ENCODE data around the gene GNAZ. TPM values are rescaled to one million over a fixed set of nuclear protein-coding genes. Genes with fewer than 3 reads are reported as not detected.

GNAZ gene
- total RNA-seq, 1 donor from 2014 or later = 13.7 TPM

DNA sequence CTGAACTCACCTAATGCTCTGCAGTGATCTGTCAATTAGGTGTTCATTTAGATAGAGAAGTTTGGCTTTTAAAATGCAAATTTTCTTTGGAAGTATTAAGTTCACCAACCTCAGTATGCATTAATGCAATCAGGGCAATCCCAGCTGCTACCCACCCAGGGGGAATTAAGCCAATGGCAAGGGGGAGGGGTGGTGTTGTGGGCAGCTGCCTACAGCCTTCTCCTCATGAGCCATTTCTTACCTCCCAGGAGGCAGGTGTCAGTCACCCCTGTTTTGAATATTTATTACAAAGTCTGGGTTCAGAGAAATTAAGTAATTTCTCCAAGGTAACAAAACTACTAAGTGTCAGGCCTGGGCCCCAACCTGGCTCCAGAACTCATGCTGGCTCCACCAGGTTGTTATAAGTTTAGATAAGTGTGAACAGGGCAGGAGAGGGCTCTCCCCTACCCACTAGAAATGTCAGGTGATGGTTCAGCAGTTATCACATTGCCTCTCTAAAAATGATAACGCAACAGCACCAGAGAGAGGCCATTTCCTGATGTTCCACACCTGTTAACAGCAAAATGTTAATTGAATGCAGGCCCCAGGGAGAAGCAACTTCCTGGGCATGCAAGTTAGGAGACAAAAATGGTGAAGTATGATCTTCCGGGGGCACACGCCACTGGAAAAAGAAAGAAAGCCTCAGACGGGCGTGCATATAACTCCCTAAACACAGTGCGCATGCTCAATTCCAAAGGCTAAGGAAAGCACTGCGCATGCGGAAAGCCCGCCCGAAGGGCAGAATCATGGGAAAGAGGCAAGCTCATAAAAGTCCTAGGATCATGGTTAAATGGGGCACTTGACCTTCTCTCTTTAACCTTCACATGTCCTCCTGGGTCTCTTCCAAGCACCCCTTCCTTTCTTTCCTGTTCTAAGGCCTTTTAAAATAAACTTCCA, 35.4 kb upstream of the GNAZ start:
- no peak overlapping the region for H3K27ac ChIP-seq
- no peaks in the 10 kb centered on the region for H3K4me1 ChIP-seq
- no peaks in the 10 kb centered on the region for H3K27me3 ChIP-seq
- H3K9me3 ChIP-seq = no peaks in the 10 kb centered on the region
- DNase-seq (ENCODE audit: low spot score in 2 of 2) = no peak
- no peak overlapping the region for H3K4me3 ChIP-seq
- intact Hi-C loops (cut with DNase I) = no loop called here
- no peaks in the 10 kb centered on the region for H3K36me3 ChIP-seq
- TF ChIP-seq, protein P1, sequence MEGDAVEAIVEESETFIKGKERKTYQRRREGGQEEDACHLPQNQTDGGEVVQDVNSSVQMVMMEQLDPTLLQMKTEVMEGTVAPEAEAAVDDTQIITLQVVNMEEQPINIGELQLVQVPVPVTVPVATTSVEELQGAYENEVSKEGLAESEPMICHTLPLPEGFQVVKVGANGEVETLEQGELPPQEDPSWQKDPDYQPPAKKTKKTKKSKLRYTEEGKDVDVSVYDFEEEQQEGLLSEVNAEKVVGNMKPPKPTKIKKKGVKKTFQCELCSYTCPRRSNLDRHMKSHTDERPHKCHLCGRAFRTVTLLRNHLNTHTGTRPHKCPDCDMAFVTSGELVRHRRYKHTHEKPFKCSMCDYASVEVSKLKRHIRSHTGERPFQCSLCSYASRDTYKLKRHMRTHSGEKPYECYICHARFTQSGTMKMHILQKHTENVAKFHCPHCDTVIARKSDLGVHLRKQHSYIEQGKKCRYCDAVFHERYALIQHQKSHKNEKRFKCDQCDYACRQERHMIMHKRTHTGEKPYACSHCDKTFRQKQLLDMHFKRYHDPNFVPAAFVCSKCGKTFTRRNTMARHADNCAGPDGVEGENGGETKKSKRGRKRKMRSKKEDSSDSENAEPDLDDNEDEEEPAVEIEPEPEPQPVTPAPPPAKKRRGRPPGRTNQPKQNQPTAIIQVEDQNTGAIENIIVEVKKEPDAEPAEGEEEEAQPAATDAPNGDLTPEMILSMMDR (IDR thresholded peaks at IDR 0.05) = no peak

DNA sequence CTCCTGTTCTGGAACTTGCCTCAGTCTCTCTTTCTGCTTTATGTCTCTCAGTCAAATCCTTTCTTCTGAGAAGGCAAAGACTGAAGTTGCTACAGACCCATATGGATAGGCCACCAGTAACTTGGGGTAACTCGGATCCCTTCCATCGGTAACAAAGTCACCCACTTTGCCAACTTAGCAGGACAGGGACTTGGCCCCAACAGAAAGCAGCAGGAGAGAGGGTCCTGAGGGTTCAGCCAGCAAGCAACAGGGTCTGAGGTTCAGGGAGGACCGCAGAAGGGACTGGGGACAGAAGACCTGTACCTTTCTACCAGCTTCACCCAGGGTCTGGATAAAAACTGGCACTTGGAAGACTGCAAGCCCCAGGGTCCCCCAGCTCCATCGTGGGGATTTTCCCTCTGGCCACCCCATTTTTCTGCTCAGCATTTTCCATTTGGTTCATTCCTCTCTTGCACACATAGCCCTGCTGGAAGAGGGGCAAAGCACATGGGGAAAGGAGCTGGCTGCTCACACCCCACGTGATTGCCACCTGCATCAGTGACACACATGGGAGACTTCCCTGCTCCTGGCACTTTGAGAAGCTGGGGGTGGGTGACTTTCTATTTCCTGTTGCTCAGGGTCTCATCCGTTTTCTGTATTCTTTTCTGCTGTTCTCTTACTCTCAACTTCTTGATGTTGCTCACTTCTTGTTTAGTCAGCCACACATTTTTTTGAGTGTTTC, 34.6 kb upstream of the GNAZ start:
- no peaks in the 10 kb centered on the region for H3K36me3 ChIP-seq
- intact Hi-C loops (cut with DNase I) = no loop called here
- H3K9me3 ChIP-seq = no peaks in the 10 kb centered on the region
- no peak overlapping the region for H3K4me3 ChIP-seq
- H3K27me3 ChIP-seq = no peaks in the 10 kb centered on the region
- H3K4me1 ChIP-seq = no peaks in the 10 kb centered on the region
- H3K27ac ChIP-seq = no peak overlapping the region
- DNase-seq (ENCODE audit: low spot score in 2 of 2) = no peak
- TF ChIP-seq, protein P1 (IDR thresholded peaks at IDR 0.05) = no peak

DNA sequence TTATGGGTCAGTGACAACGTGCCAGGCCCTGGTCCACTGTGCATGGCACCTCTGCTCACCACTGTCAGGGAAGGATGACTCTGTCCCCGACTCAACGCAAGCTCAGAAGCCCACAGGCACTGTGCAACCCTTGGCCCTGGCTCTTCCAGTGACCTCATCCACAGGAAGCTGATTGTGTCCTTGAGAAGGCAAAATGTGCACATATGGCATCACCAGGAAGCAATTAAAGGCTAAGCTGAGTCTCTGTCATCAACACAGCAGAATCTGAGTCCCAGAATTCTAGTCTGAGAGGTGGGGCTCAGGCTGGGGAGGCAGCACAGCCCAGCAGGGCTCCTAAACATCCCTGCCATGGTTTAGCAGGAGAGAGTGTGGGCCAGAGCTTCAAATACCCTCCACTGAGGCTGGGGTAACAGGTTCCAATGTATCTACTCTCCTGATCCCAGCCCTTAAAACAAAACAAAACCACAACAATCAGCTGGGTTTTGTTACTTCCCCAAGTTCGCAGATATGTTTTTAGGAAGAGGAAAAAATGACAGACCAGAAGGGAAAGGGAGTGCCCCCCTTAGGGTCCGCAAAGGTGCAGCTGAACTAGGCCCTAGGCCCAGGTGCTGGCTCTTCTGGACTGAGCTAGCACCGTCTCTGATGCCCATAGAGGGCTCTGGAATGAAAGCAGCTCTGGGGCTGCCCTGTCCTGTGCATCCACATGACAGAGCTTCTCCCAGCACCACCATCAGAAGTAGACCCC, 33.5 kb upstream of the GNAZ start:
- no peak overlapping the region for H3K4me3 ChIP-seq
- no peaks in the 10 kb centered on the region for H3K36me3 ChIP-seq
- TF ChIP-seq, protein P1 (IDR thresholded peaks at IDR 0.05) = no peak
- no peaks in the 10 kb centered on the region for H3K27me3 ChIP-seq
- intact Hi-C loops (cut with DNase I) = no loop called here
- H3K27ac ChIP-seq = no peak overlapping the region
- no peak for DNase-seq (ENCODE audit: low spot score in 2 of 2)
- no peaks in the 10 kb centered on the region for H3K9me3 ChIP-seq
- no peaks in the 10 kb centered on the region for H3K4me1 ChIP-seq

DNA sequence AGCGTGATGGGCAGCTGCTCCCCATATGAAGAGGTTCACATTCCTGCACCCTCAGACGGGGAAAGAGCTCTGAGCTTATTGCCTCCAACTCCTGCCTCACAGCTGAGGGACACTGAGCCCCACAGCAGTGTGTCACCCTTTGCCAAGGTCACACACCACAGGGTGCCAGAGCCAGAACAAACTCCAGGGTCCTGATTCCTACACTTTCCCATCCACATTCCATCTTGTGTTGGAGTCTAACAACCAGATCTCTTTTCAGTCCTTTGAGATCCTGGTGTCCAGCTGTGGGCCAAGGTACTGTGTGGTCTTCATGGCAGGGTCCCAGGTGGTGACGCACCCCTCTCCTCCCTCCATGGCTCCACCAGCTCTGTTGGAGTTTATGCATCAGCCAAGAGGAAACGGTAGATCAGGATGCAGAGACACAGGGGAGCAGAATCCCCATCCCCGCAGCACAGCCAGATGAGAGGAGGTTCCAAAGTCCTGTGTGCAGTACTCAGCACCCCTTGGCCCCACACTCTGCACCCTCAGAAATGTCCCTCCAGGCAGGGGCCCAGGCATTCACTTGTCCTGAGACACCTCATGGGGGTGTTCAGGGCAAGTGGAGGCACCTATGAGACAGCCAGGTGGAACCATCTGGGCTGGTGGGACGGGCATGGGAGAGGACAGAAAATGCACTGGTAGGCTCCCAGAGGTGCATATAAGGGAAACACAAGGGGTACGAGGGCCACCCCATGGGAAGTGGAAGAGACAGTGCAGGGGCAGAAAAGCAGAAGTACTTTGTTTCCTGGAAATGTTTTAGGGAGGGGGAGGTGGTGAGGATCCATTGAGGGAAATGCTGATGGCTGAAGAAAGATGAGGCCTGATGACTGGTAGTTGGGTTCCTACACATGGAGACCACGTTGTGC, 32.6 kb upstream of the GNAZ start:
- H3K27ac ChIP-seq = no peak overlapping the region
- H3K4me3 ChIP-seq = no peak overlapping the region
- intact Hi-C loops (cut with DNase I) = no loop called here
- no peaks in the 10 kb centered on the region for H3K27me3 ChIP-seq
- TF ChIP-seq, protein P1 (IDR thresholded peaks at IDR 0.05) = no peak
- no peak for DNase-seq (ENCODE audit: low spot score in 2 of 2)
- H3K4me1 ChIP-seq = no peaks in the 10 kb centered on the region
- H3K36me3 ChIP-seq = no peaks in the 10 kb centered on the region
- no peaks in the 10 kb centered on the region for H3K9me3 ChIP-seq

DNA sequence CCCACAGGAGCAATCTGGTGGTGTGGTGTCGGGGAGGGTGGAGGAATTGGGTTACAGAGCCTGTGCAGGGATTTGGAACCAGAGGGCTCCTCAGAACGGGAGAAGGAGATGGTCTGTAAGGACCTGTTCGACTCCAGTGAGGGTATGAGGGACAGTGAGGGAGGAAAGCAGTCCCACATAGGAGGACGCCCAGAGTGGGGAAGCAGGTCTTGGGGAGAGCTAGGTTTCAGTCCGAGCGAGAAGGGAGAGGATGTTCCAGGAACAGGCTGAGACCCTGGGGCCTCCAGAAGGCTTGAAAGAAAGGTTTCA, 32.0 kb upstream of the GNAZ start:
- no peak overlapping the region for H3K27ac ChIP-seq
- no peak for DNase-seq (ENCODE audit: low spot score in 2 of 2)
- H3K36me3 ChIP-seq = no peaks in the 10 kb centered on the region
- no peaks in the 10 kb centered on the region for H3K27me3 ChIP-seq
- no peak overlapping the region for H3K4me3 ChIP-seq
- intact Hi-C loops (cut with DNase I) = no loop called here
- TF ChIP-seq, protein P1 (IDR thresholded peaks at IDR 0.05) = no peak
- H3K4me1 ChIP-seq = no peaks in the 10 kb centered on the region
- no peaks in the 10 kb centered on the region for H3K9me3 ChIP-seq

Data from ascending aorta (tissue), 2 donors.